CMK (cell line): Measurements from ENCODE around the gene GRAMD2B.
"Not testable (repeated sequence)": the region's sequence is repeated elsewhere in the genome, so short reads cannot be mapped to it uniquely, and the experiment has no call there.

Source experiments
- DNase-seq: peaks from one replicate; pipeline ENCODE4 v3.0.0-alpha.2; 2010; ENCODE audit warnings: low read depth

Gene GRAMD2B

GRCh38 chr5:126449751-126450271, 26.6 kb downstream of the GRAMD2B start:
- DNase-seq: no peak

- no peak for DNase-seq
Observed at GRCh38 chr5:126450346-126450745, 27.1 kb downstream of the GRAMD2B start.

- DNase-seq: no peak
Observed at GRCh38 chr5:126450907-126451306, 27.7 kb downstream of the GRAMD2B start.

- no peak for DNase-seq
Observed at GRCh38 chr5:126452477-126452876, 29.3 kb downstream of the GRAMD2B start.

- DNase-seq: no peak
Observed at GRCh38 chr5:126454081-126454480, 30.9 kb downstream of the GRAMD2B start.

- no peak for DNase-seq
Observed at GRCh38 chr5:126454535-126454934, 31.3 kb downstream of the GRAMD2B start.

GRCh38 chr5:126455264-126455663, 32.1 kb downstream of the GRAMD2B start:
- no peak for DNase-seq

GRCh38 chr5:126455728-126456127, 32.5 kb downstream of the GRAMD2B start:
- no peak for DNase-seq

- DNase-seq: no peak
Observed at GRCh38 chr5:126456217-126456820, 33.1 kb downstream of the GRAMD2B start.

GRCh38 chr5:126460459-126460858, 37.2 kb downstream of the GRAMD2B start:
- DNase-seq: no peak

- no peak for DNase-seq
Observed at GRCh38 chr5:126460977-126461376, 37.8 kb downstream of the GRAMD2B start.

GRCh38 chr5:126461838-126462237, 38.6 kb downstream of the GRAMD2B start:
- no peak for DNase-seq

GRCh38 chr5:126462239-126463014, 39.2 kb downstream of the GRAMD2B start:
- DNase-seq: no peak

- DNase-seq: no peak
Observed at GRCh38 chr5:126464016-126464415, 40.8 kb downstream of the GRAMD2B start.

GRCh38 chr5:126464959-126465358, 41.8 kb downstream of the GRAMD2B start:
- no peak for DNase-seq

GRCh38 chr5:126468091-126468490, 44.9 kb downstream of the GRAMD2B start:
- DNase-seq: no peak

GRCh38 chr5:126469536-126470316, 46.5 kb downstream of the GRAMD2B start:
- no peak for DNase-seq

- not testable (repeated sequence) for DNase-seq
Observed at GRCh38 chr5:126470529-126470928, 47.3 kb downstream of the GRAMD2B start.

GRCh38 chr5:126471247-126471646, 48.0 kb downstream of the GRAMD2B start:
- no peak for DNase-seq

GRCh38 chr5:126471875-126472537, 48.8 kb downstream of the GRAMD2B start:
- no peak for DNase-seq

- no peak for DNase-seq
Observed at GRCh38 chr5:126472538-126472889, 49.3 kb downstream of the GRAMD2B start.
